Inflammatory macrophage treated with lipopolysaccharide for 4 hours (primary cell): ENCODE data around the gene OR10W1.

ENCODE experiments used
- DNase-seq: peaks from one replicate; pipeline ENCODE4 v3.0.0-alpha.2; 2020

OR10W1 gene

GRCh38 chr11:58268142-58268541 lies at the start of gene OR10W1:
Gene OR10W1 (minus strand): TSS chr11:58268260. CDS start chr11:58267858, 402 bp downstream.
- DNase-seq, result no peak

- DNase-seq, result no peak
These were observed 48.1 kb upstream of the OR10W1 start for GRCh38 chr11:58316142-58316541.

GRCh38 chr11:58301576-58301975 lies 33.5 kb upstream of the OR10W1 start:
- no peak for DNase-seq

- no peak for DNase-seq
These were observed 24.0 kb upstream of the OR10W1 start for GRCh38 chr11:58292017-58292416.

- no peak for DNase-seq
These were observed 21.2 kb upstream of the OR10W1 start for GRCh38 chr11:58289266-58289665.

- peak; percentile 1 for DNase-seq
These were observed 18.2 kb upstream of the OR10W1 start for GRCh38 chr11:58286249-58286648.

GRCh38 chr11:58285483-58286040 lies 17.5 kb upstream of the OR10W1 start:
- no peak for DNase-seq

- no peak for DNase-seq
These were observed 8.1 kb upstream of the OR10W1 start for GRCh38 chr11:58276151-58276550.

- DNase-seq, result no peak
These were observed 6.9 kb upstream of the OR10W1 start for GRCh38 chr11:58275002-58275401.

- no peak for DNase-seq
These were observed 8.1 kb downstream of the OR10W1 start for GRCh38 chr11:58259983-58260382.

- DNase-seq, result no peak
These were observed 13.1 kb downstream of the OR10W1 start for GRCh38 chr11:58254936-58255335.

- no peak for DNase-seq
These were observed 24.1 kb downstream of the OR10W1 start for GRCh38 chr11:58243954-58244353.

- DNase-seq, result no peak
These were observed 40.0 kb downstream of the OR10W1 start for GRCh38 chr11:58227956-58228615.

- DNase-seq, result no peak
These were observed 45.3 kb downstream of the OR10W1 start for GRCh38 chr11:58222721-58223120.
